Measurements from ENCODE around the gene SDHB. TPM values are rescaled to one million over a fixed set of nuclear protein-coding genes. Genes with fewer than 3 reads are reported as not detected.
A peak's percentile ranks its signal among the peaks of the same experiment; 100 is the strongest.

SDHB gene
- total and polyA plus RNA-seq, 9 of the 15 experiments (the other 6 are each of a cell fraction or from before 2014, with no cell fraction given) = 207 to 554 (median 365) TPM

GRCh38 chr1:17053685-17054410, at the start of gene SDHB (continued):
- TF ChIP-seq TRIM28 (IDR thresholded peaks at IDR 0.05) = no peak
- TF ChIP-seq MCM5 (IDR thresholded peaks at IDR 0.05; ENCODE audit: low read depth) = no peak
- no peak for TF ChIP-seq ZNF217 (CRISPR knock-in tag; IDR thresholded peaks at IDR 0.05)
- TF ChIP-seq U2AF1 (optimal IDR thresholded peaks at IDR 0.05; ENCODE audit: low read depth, low read length) = no peak
- TF ChIP-seq ZNF165 (CRISPR knock-in tag; IDR thresholded peaks at IDR 0.05; ENCODE audit: borderline replicate concordance) = no peak
- no peak for TF ChIP-seq CBX2 (IDR thresholded peaks at IDR 0.05; ENCODE audit: insufficient read depth, low read length, poor library complexity, severe bottlenecking)
- 0 out of 2 replicates have a peak, but pooled peaks have one; percentile 45 for TF ChIP-seq E2F1 (CRISPR knock-in tag; IDR thresholded peaks at IDR 0.05)
- no peak for TF ChIP-seq ZNF277 (CRISPR knock-in tag; IDR thresholded peaks at IDR 0.05; ENCODE audit: borderline replicate concordance)
- peak; percentile 77; the same call in 1 of the 2 replicates for TF ChIP-seq NFRKB (IDR thresholded peaks at IDR 0.05; ENCODE audit: low read depth)
- no peak for TF ChIP-seq EWSR1 (IDR thresholded peaks at IDR 0.05; ENCODE audit: borderline replicate concordance, low read depth, partially characterized antibody)
- no peak for TF ChIP-seq GABPB2 (CRISPR knock-in tag; conservative IDR thresholded peaks at IDR 0.05)
- no peak; the same call in 1 of the 2 replicates for TF ChIP-seq MITF (IDR thresholded peaks at IDR 0.05)
- TF ChIP-seq BRF2 (IDR thresholded peaks at IDR 0.05; ENCODE audit: borderline replicate concordance, insufficient read depth, insufficient read length) = no peak
- peak; percentile 25; the same call in 1 of the 2 replicates for TF ChIP-seq MTA3 (IDR thresholded peaks at IDR 0.05; ENCODE audit: borderline replicate concordance)
- TF ChIP-seq KLF13 (tag; IDR thresholded peaks at IDR 0.05; ENCODE audit: borderline replicate concordance, low read depth) = peak; percentile 80
- peak; percentile 94 for TF ChIP-seq RBFOX2 (IDR thresholded peaks at IDR 0.05; ENCODE audit: low read depth, low read length)
- TF ChIP-seq CSDE1 (IDR thresholded peaks at IDR 0.05) = no peak
- TF ChIP-seq, protein P1, sequence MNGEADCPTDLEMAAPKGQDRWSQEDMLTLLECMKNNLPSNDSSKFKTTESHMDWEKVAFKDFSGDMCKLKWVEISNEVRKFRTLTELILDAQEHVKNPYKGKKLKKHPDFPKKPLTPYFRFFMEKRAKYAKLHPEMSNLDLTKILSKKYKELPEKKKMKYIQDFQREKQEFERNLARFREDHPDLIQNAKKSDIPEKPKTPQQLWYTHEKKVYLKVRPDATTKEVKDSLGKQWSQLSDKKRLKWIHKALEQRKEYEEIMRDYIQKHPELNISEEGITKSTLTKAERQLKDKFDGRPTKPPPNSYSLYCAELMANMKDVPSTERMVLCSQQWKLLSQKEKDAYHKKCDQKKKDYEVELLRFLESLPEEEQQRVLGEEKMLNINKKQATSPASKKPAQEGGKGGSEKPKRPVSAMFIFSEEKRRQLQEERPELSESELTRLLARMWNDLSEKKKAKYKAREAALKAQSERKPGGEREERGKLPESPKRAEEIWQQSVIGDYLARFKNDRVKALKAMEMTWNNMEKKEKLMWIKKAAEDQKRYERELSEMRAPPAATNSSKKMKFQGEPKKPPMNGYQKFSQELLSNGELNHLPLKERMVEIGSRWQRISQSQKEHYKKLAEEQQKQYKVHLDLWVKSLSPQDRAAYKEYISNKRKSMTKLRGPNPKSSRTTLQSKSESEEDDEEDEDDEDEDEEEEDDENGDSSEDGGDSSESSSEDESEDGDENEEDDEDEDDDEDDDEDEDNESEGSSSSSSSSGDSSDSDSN (IDR thresholded peaks at IDR 0.05; ENCODE audit: borderline replicate concordance in 1 of 2, low read depth in 2 of 2, low read length in 2 of 2) = 0 out of 4 replicates have a peak, but pooled peaks of 1 of the 2 experiments have one; percentile 36
- no peak for TF ChIP-seq ZNF253 (CRISPR knock-in tag; conservative IDR thresholded peaks at IDR 0.05)
